Loucy (cell line): Measurements from ENCODE around the gene DCHS2.

Experiments
- H2AFZ ChIP-seq: fragments of 200-600 bp; sonication (generic); 2 replicates; pipeline ENCODE4 v1.6.0; 2016; ENCODE audit warnings: antibody characterized with exemption, mild to moderate bottlenecking, low read length, moderate library complexity
- H3F3A ChIP-seq: fragments of 200-600 bp; 2 replicates; pipeline ENCODE4 v1.6.0; 2016; ENCODE audit warnings: antibody characterized with exemption, low read depth, mild to moderate bottlenecking
- H3K27me3 ChIP-seq: fragments of 200-600 bp; sonication (generic); 2 replicates; pipeline ENCODE4 v1.6.1; 2014; ENCODE audit warnings: low read length, mild to moderate bottlenecking; ENCODE audit not compliant: insufficient read depth, poor library complexity, severe bottlenecking
- H3K36me3 ChIP-seq: fragments of 200-600 bp; sonication (generic); 2 replicates; pipeline ENCODE4 v1.6.1; 2016; ENCODE audit warnings: low read length; ENCODE audit not compliant: insufficient read depth
- H3K4me1 ChIP-seq: fragments of 200-600 bp; sonication (generic); 2 replicates; pipeline ENCODE4 v1.5.1; 2014; ENCODE audit warnings: low read length, mild to moderate bottlenecking; ENCODE audit not compliant: insufficient read depth, poor library complexity, severe bottlenecking
- H3K4me2 ChIP-seq: fragments of 200-600 bp; sonication (generic); 2 replicates; pipeline ENCODE4 v1.6.0; 2014; ENCODE audit warnings: antibody characterized with exemption, low read length, low read depth, mild to moderate bottlenecking; ENCODE audit not compliant: poor library complexity, severe bottlenecking
- H3K4me3 ChIP-seq: fragments of 200-600 bp; sonication (generic); 2 replicates; pipeline ENCODE4 v1.5.1; 2014; ENCODE audit warnings: low read length, mild to moderate bottlenecking, mixed read lengths; ENCODE audit not compliant: poor library complexity, severe bottlenecking
- H3K79me2 ChIP-seq: fragments of 200-600 bp; sonication (generic); 2 replicates; pipeline ENCODE4 v1.6.1; 2014; ENCODE audit warnings: low read length; ENCODE audit not compliant: insufficient read depth
- H3K9ac ChIP-seq: fragments of 200-600 bp; sonication (generic); 2 replicates; pipeline ENCODE4 v1.6.0; 2014; ENCODE audit warnings: mild to moderate bottlenecking, low read depth, low read length, moderate library complexity; ENCODE audit not compliant: poor library complexity, severe bottlenecking
- H3K9me2 ChIP-seq: fragments of 200-600 bp; sonication (generic); replicated peaks from 2 replicates; pipeline ENCODE4 v1.6.1; 2016; ENCODE audit warnings: low read depth, low read length, mixed read lengths
- H3K9me3 ChIP-seq: fragments of 200-600 bp; sonication (generic); 2 replicates; pipeline ENCODE4 v1.6.1; 2014; ENCODE audit warnings: mild to moderate bottlenecking, antibody characterized with exemption, low read length, low read depth; ENCODE audit not compliant: insufficient read depth
- H4K20me1 ChIP-seq: fragments of 200-600 bp; sonication (generic); 2 replicates; pipeline ENCODE4 v1.6.0; 2014; ENCODE audit warnings: antibody characterized with exemption, low read length, mild to moderate bottlenecking; ENCODE audit not compliant: insufficient read depth, poor library complexity, severe bottlenecking
- CTCF ChIP-seq: fragments of 200-600 bp; sonication (generic); conservative IDR thresholded peaks from 2 replicates; pipeline ENCODE4 v1.5.1; 2014; ENCODE audit warnings: mild to moderate bottlenecking, antibody characterized with exemption, low read length
- EZH2phosphoT487 ChIP-seq: fragments of 200-600 bp; IDR thresholded peaks from 2 replicates; pipeline ENCODE4 v1.6.1; 2018; ENCODE audit warnings: antibody characterized with exemption, mild to moderate bottlenecking, moderate library complexity, borderline replicate concordance

Gene DCHS2

DNA sequence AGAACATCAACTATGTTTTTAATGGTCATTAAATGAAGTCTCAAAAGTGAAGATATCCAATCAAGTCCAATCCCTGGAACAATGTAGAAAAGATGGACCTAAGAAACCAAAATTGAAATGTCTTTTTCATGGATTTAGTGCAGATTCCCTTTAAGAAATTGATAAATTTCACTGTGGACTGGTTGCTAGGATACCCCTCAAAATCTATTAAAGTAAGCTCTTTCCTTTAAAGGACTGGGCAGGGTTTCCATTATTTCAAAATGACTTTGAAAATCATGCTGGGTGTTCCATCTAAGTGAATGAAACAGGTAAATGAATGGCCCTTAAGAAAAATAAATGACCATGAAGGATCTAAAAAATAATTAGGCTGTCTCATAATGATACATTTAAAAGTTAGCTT is 30.0 kb upstream of the DCHS2 start:
- no peak overlapping the region for H3K4me2 ChIP-seq
- H3K9ac ChIP-seq, result no peak overlapping the region
- no peaks in the 10 kb centered on the region for H3K79me2 ChIP-seq
- H3K4me3 ChIP-seq, result no peak overlapping the region
- no peaks in the 10 kb centered on the region for H3F3A ChIP-seq
- no peaks in the 10 kb centered on the region for H3K36me3 ChIP-seq
- H3K27me3 ChIP-seq, result no peaks in the 10 kb centered on the region
- H3K9me3 ChIP-seq, result no peaks in the 10 kb centered on the region
- H4K20me1 ChIP-seq, result no peaks in the 10 kb centered on the region
- no peaks in the 10 kb centered on the region for H3K4me1 ChIP-seq
- no peak for TF ChIP-seq EZH2phosphoT487
- TF ChIP-seq CTCF, result no peak
- H2AFZ ChIP-seq, result no peak overlapping the region
- H3K9me2 ChIP-seq, result no peaks in the 10 kb centered on the region

DNA sequence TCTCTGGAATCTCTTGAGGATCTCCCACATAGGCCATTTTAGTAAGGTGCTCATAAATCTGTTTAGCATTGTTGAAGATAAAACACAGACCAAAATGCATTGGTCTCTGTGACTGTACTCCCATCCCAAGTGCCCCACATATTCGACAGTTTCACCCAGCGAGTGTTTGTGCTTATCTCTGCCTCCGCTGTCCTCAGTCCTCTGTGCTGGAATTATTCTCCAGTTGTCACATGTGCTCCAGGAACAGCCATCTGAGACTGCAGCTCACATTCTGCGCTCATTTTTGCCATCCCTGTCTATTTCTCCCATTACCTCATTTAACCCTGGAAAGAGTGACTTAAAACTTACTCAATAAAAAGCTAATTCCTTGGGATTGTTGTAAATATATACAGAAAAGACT is 27.6 kb upstream of the DCHS2 start:
- H3K36me3 ChIP-seq, result no peaks in the 10 kb centered on the region
- no peak overlapping the region for H3K4me2 ChIP-seq
- no peaks in the 10 kb centered on the region for H4K20me1 ChIP-seq
- H3K27me3 ChIP-seq, result no peaks in the 10 kb centered on the region
- H2AFZ ChIP-seq, result no peak overlapping the region
- no peak overlapping the region for H3K9ac ChIP-seq
- H3K9me3 ChIP-seq, result no peaks in the 10 kb centered on the region
- H3F3A ChIP-seq, result no peaks in the 10 kb centered on the region
- no peaks in the 10 kb centered on the region for H3K79me2 ChIP-seq
- H3K4me1 ChIP-seq, result no peaks in the 10 kb centered on the region
- no peak for TF ChIP-seq CTCF
- TF ChIP-seq EZH2phosphoT487, result no peak
- H3K4me3 ChIP-seq, result no peak overlapping the region
- H3K9me2 ChIP-seq, result no peaks in the 10 kb centered on the region

DNA sequence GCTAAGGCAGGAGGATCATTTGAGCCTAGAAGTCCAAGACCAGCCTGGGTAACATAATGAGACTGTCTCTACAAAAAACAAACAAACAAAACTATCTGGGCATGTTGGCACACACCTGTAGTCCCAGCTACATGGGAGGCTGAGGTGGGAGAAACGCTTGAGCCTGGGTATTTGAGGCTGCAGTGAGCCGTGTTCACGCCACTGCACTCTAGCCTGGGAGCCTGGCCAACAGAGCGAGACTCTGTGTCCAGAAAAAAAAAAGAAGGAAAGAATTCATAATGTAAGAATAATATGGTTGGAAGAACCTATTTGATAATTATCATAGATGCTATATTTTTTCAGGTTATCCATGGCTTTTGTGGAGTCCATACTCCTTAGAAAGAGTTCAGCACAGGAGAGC is 26.0 kb upstream of the DCHS2 start:
- Histone ChIP-seq H2AFZ (no peak overlapping the region), H4K20me1 (no peaks in the 10 kb centered on the region), H3K79me2 (no peaks in the 10 kb centered on the region), H3K9me3 (no peaks in the 10 kb centered on the region), H3K36me3 (no peaks in the 10 kb centered on the region), H3K4me3 (no peak overlapping the region), H3K9me2 (no peaks in the 10 kb centered on the region), H3F3A (no peaks in the 10 kb centered on the region), H3K9ac (no peak overlapping the region), H3K4me2 (no peak overlapping the region), H3K4me1 (no peaks in the 10 kb centered on the region), H3K27me3 (no peaks in the 10 kb centered on the region)
- TF ChIP-seq EZH2phosphoT487 (no peak), CTCF (no peak)
